ENCODE results near the gene SERPINA3.
"Not testable (repeated sequence)": the region's sequence is repeated elsewhere in the genome, so short reads cannot be mapped to it uniquely, and the experiment has no call there.

SERPINA3 gene

GRCh38 chr14:94584591-94585280, 27.5 kb upstream of the SERPINA3 start:
- no peak for DNase-seq (ENCODE audit: low read depth in 2 of 2)

DNA sequence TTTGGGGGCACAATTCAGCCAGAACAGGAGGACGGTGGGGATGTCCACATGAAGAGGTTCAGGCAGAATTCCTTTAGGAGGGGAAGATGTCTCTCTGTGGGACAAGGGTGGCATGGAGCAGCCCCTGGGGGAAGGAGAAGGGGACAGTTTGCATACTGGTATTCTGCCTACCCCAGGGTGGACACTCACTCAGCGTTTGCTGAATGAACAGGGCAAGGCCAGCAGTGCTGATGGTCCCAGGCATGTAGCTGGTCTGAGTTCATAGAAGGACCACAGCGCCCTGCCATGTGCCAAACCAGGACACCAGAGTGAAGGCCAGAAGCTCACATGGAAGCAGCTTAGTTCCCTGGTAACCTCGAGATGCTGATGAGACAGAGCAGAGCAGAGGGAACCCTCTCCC, 25.6 kb upstream of the SERPINA3 start:
- no peak for DNase-seq (ENCODE audit: low read depth in 2 of 2)

DNA sequence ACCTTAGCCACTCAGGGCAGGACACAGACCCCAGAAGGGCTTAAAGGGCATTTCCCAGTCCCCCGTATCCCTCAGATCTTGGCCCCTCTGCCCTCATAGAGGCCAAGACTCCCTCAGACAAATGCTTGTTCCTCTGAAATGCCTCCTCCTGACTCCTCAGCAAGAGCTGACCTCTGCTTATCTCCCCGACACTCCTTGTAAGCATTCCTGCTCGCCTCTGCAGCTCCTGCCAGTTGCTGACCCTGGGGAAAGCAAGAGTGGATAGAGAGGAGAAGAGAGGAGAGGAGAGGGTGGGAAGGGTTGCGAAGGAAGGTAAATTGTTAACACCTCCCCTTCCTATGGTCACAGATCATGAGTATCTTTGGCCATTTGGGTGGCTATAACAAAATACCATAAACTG, 23.9 kb upstream of the SERPINA3 start:
- DNase-seq (ENCODE audit: low read depth in 2 of 2): no peak

GRCh38 chr14:94591073-94591472, 21.1 kb upstream of the SERPINA3 start:
- no peak for DNase-seq (ENCODE audit: low read depth in 2 of 2)

DNA sequence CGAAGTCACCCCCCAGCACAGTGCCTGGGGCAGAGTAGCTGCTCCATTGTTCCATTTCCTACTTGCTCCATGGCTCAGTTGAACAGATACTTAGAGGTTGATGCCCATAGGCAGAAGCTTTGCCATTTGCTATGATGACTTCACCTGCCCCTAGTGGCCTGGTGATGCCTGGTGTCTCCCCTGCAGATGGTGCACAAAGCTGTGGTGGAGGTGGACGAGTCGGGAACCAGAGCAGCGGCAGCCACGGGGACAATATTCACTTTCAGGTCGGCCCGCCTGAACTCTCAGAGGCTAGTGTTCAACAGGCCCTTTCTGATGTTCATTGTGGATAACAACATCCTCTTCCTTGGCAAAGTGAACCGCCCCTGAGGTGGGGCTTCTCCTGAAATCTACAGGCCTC, 20.3 kb upstream of the SERPINA3 start:
- DNase-seq (ENCODE audit: low read depth in 2 of 2): no peak

- no peak for DNase-seq (ENCODE audit: low read depth in 2 of 2)
These were observed 19.7 kb upstream of the SERPINA3 start for GRCh38 chr14:94592457-94592856.

DNA sequence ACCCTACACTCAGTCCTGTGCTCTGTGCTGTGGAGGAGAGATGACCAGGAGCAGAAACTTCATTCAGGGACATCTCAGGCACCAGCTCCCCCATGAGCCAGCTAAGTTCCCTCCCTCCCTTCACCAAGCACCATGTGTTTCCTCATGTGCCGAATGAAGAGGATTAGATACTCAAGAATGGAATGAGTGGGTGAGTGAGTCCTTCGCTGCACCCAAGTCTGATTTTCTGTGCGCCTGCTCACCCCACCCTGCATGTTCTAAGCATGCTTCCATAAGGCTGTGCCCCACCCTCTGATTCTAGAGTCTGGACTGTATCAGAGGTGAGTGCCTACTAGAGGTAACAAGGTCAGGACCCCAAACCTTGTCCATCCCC, 18.8 kb upstream of the SERPINA3 start:
- no peak for DNase-seq (ENCODE audit: low read depth in 2 of 2)

- DNase-seq (ENCODE audit: low read depth in 2 of 2): no peak
These were observed 18.3 kb upstream of the SERPINA3 start for GRCh38 chr14:94593749-94594431.

DNA sequence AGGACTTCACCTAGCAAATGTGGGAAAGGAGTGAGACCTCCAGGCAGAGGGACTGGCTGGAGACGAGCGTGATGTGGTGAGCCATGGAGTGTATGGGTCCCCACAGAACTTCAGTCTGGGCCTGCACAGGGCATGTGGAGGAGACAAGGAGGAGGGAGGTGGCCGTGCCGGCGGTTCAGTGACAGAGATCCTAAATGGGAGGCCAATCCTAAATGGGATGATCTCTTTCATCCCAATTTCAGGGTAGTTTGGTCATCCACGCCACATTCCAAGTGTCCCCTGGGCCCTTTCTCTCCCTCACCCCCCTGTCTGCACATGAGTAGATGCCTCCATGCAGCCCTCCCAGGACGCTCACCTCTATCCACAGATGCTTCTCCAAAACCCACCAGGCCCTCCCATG, 17.8 kb upstream of the SERPINA3 start:
- DNase-seq (ENCODE audit: low read depth in 2 of 2): no peak

GRCh38 chr14:94595912-94596311, 16.3 kb upstream of the SERPINA3 start:
- no peak for DNase-seq (ENCODE audit: low read depth in 2 of 2)

GRCh38 chr14:94596361-94596760, 15.8 kb upstream of the SERPINA3 start:
- no peak for DNase-seq (ENCODE audit: low read depth in 2 of 2)

- DNase-seq (ENCODE audit: low read depth in 2 of 2): no peak
These were observed 14.4 kb upstream of the SERPINA3 start for GRCh38 chr14:94597788-94598187.

- DNase-seq (ENCODE audit: low read depth in 2 of 2): no peak
These were observed 13.7 kb upstream of the SERPINA3 start for GRCh38 chr14:94598506-94598815.

GRCh38 chr14:94598816-94599655, 13.2 kb upstream of the SERPINA3 start:
- DNase-seq (ENCODE audit: low read depth in 2 of 2): no peak

DNA sequence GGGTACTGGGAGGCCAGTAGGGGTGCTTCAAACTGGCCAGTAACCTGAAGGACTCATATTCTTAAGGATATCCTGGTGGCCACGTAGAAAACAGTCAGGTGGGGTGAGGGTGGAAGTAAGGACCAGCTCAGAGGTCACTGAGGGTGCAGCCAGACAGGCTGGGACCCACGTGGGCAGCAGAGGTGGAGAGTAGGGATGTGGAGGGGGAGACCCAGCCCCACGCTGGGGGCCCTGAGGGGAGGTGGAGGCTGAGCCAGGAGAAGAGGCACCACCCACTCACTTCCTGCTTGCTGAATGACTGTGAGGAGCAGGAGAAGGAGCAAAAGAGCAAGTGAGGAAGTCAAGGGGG, 12.6 kb upstream of the SERPINA3 start:
- DNase-seq (ENCODE audit: low read depth in 2 of 2): no peak

GRCh38 chr14:94600148-94600545, 12.0 kb upstream of the SERPINA3 start:
- no peak for DNase-seq (ENCODE audit: low read depth in 2 of 2)

GRCh38 chr14:94601884-94602391, 10.3 kb upstream of the SERPINA3 start:
- no peak for DNase-seq (ENCODE audit: low read depth in 2 of 2)

- no peak for DNase-seq (ENCODE audit: low read depth in 2 of 2)
These were observed 9.5 kb upstream of the SERPINA3 start for GRCh38 chr14:94602722-94603121.

DNA sequence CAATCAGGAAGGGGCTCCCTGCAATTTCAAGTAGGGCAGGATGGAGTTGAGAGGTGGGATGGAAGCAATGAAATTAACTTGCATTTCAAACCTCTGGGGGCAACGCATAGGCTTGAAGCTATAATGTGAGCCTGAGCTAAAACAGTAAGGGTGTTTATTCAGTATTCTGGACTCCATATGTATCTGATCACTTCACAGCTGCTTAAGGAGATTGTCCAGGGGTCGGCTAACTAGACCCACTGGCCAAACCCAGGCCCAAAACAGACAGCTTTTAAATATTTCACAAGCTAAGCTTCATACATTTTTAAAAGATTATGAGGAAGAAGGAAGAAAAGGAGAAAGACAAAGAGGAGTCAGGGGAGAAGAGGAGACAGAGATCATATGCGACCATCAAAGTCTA, 6.8 kb upstream of the SERPINA3 start:
- no peak for DNase-seq (ENCODE audit: low read depth in 2 of 2)

DNA sequence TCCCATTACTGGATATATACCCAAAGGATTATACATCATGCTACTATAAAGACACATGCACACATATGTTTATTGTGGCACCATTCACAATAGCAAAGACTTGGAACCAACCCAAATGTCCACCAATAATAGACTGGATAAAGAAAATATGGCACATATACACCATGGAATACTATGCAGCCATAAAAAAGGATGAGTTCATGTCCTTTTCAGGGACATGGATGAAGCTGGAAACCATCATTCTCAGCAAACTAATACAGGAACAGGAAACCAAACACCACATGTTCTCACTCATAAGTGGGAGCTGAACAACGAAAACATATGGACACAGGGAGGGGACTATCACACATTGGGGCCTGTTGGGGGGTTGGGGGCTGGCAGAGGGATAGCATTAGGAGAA, 3.2 kb upstream of the SERPINA3 start:
- not testable (repeated sequence) for DNase-seq (ENCODE audit: low read depth in 2 of 2)

- no peak for DNase-seq (ENCODE audit: low read depth in 2 of 2)
These were observed 1.0 kb upstream of the SERPINA3 start for GRCh38 chr14:94611179-94611578.

DNA sequence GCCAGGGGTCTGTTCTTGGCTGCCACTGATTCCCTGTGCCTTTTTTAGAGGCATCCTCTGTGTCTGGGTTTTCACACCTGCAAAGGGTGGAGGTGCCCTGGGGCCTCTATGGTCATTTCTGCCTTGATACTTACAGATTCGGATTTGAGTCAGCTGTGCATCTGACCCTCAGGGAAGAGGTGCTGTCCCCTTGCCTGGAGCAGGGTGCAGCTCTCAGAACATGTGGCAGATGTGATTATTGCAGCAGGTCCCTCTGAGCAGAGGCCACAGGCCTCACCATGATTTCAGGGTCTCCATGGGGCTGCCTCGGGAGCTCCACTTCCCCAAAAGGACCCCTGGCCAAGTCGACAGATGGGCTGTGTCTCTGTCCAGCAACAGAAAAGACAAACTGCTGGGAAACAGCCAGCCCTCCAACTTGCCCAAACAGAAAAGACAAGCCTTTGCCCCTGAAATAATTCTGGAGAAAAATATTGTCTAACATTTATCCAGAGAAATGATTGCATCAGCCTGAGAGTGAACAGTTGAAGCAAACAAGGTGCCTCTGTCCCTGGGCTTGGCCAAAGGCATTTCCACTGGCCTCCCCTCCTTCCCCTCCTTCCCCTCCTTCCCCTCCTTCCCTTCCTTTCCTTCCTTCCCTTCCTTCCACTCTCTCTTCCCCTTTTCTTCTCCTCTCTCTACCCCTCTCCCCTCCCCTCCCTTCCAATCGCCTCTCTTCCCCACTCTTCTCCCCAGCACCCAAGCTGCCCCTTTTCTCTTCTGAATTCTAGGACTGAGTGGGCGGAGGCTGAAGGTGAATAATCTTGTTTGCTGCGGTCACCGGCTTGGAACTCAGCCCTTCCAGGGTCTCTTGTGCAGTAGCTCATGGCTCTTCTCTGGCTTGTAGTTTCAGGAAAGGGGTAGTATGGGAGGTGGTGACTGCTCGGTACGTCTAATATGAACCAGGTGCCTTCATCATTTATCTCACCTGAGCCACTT, 676 bp downstream of the SERPINA3 start:
- DNase-seq (ENCODE audit: low read depth in 2 of 2): no peak

Measured in stimulated activated CD8-positive, alpha-beta memory T cell treated with anti-CD3 and anti-CD28 coated beads, Interleukin-7, amount 100 ng/mL, for 1 hour (primary cell).